Caco-2 (cell line): ENCODE measurements around the gene C1R. TPM values are rescaled to one million over a fixed set of nuclear protein-coding genes. Genes with fewer than 3 reads are reported as not detected.
A peak's percentile ranks its signal among the peaks of the same experiment; 100 is the strongest.

Source experiments
- BruUV-seq: library from RNA; stranded (reverse); fragments of 400-500 nt; replicated peaks from 2 replicates; lab custom pipeline; 2021; lab: Mats Ljungman, UMichigan
- CTCF ChIA-PET: fragments of 300-600 bp; sonication (Branson Sonifier 250); formaldehyde crosslinking; loops from one replicate; lab custom pipeline; 2022; ENCODE audit warnings: antibody characterized with exemption; lab: Charles Lee
- POLR2A ChIA-PET: fragments of 300-600 bp; sonication (Branson Sonifier 250); formaldehyde crosslinking; loops from one replicate; lab custom pipeline; 2022; ENCODE audit warnings: antibody characterized with exemption; lab: Charles Lee
- DNase-seq, 2 experiments: peaks; one replicate each; pipeline versions ENCODE4 v3.0.0 to v3.0.0-alpha.2; 2020 to 2022
- H3K27me3 ChIP-seq: replicated peaks from 2 replicates; pipeline ENCODE4 v1.6.0; 2011; ENCODE audit warnings: low read length; ENCODE audit not compliant: control insufficient read depth, insufficient read depth
- H3K36me3 ChIP-seq: 2 replicates; pipeline ENCODE4 v1.5.1; 2011; ENCODE audit warnings: low read length; ENCODE audit not compliant: control insufficient read depth, insufficient read depth
- H3K4me1 ChIP-seq: fragments of 250-450 bp; sonication (Bioruptor Pico); 2 replicates; pipeline ENCODE4 v1.5.1; 2020; ENCODE audit warnings: mild to moderate bottlenecking
- H3K4me3 ChIP-seq: 2 replicates; pipeline ENCODE4 v1.5.1; 2011; ENCODE audit warnings: low read depth, mild to moderate bottlenecking, control low read depth, low read length
- H3K9me3 ChIP-seq: fragments of 250-450 bp; sonication (Bioruptor Pico); 2 replicates; pipeline ENCODE4 v1.5.1; 2020; ENCODE audit warnings: mild to moderate bottlenecking, moderate library complexity
- H3K27ac Mint-ChIP-seq: one replicate; pipeline ENCODE4 v1.8.0; 2022; ENCODE audit warnings: mixed read lengths; ENCODE audit not compliant: unreplicated experiment
- H3K27me3 Mint-ChIP-seq: one replicate; pipeline ENCODE4 v1.8.0; 2022; ENCODE audit warnings: mixed read lengths; ENCODE audit not compliant: insufficient read depth, unreplicated experiment
- H3K36me3 Mint-ChIP-seq: one replicate; pipeline ENCODE4 v1.8.0; 2022; ENCODE audit warnings: mild to moderate bottlenecking, mixed read lengths; ENCODE audit not compliant: insufficient read depth, unreplicated experiment
- H3K4me1 Mint-ChIP-seq: one replicate; pipeline ENCODE4 v1.8.0; 2022; ENCODE audit warnings: low read depth, mixed read lengths; ENCODE audit not compliant: unreplicated experiment
- H3K4me3 Mint-ChIP-seq: one replicate; pipeline ENCODE4 v1.8.0; 2022; ENCODE audit warnings: mild to moderate bottlenecking, moderate library complexity, mixed read lengths; ENCODE audit not compliant: unreplicated experiment
- H3K9me3 Mint-ChIP-seq: one replicate; pipeline ENCODE4 v1.8.0; 2022; ENCODE audit warnings: mixed read lengths; ENCODE audit not compliant: unreplicated experiment
- intact Hi-C: fragments of 100-400 bp; cut with micrococcal nuclease; formaldehyde crosslinking; loops from one replicate; pipeline ENCODE4 v1.10.0; 2022; ENCODE audit not compliant: unreplicated experiment
- total RNA-seq: library from RNA; stranded (reverse); gene quantifications from 2 replicates; pipeline ENCODE4 v1.2.3, GENCODE V29; 2022
- TF ChIP-seq, protein P1 (sequence below), 2 experiments: fragments of 200-600 bp in 1 of 2; IDR thresholded peaks; 1 replicate in 1 of 2; 2 replicates in 1 of 2; pipeline versions ENCODE4 v1.5.1 to v1.8.0; 2011 to 2022; ENCODE audit warnings: antibody characterized with exemption in 1 of 2, control low read depth in 1 of 2, inconsistent platforms in 1 of 2, low read depth in 1 of 2, low read length in 1 of 2, mild to moderate bottlenecking in 1 of 2, moderate library complexity in 1 of 2; ENCODE audit not compliant: insufficient read depth in 1 of 2, severe bottlenecking in 1 of 2, unreplicated experiment in 1 of 2

The C1R gene
- total RNA-seq, 1 experiment from 2014 or later, result 3.9 TPM

DNA sequence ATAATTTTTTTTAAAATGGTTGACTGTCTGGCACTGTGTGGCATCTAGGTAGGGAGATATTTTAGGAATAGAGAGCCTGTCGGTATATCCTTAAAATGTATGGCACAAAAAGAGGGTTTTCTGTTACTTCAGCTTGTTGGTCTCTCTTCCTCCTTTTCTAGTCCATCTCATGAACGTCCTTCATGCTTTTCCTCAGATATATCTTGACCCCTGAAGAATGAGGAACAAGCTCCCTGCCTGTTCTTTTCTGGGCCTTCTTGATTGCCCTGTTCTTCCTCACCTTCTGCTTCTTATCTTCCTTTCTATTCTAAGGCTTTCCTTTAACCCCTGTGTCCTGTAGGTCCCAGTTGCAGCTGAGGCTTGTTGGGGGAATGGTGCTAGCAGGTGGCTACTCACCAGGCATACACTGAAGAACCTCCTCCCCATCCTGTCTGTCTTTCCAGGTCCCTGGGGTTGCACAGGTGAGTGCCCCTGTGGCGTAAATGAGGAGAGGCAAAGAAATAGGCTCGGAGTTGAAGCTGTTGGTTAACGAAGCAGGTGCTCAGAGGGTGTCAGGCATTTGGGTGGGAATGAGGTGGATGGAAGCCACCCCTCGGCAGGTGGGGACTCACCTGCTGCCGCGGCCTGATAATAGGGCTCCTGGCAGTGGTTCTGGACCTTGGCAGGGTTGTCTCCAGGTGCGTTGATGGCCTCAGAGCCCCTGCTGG, 7.2 kb upstream of the C1R start:
- ChIA-PET POLR2A (interaction anchor here (0.6 kb wide), 1 partner anchor 25 kb away, joined by 7 read pairs; no protein-coding TSS in a partner anchor), CTCF (no interaction called here)
- Histone ChIP-seq H3K27me3 (no peaks in the 10 kb centered on the region), H3K36me3 (peaks cover 6% of the 10 kb centered on the region), H3K4me1 (no peaks in the 10 kb centered on the region), H3K9me3 (no peaks in the 10 kb centered on the region), H3K4me3 (no peak overlapping the region)
- no peak overlapping the region for H3K27ac Mint-ChIP-seq
- H3K4me1 Mint-ChIP-seq, result no peaks in the 10 kb centered on the region
- H3K4me3 Mint-ChIP-seq, result no peak overlapping the region
- intact Hi-C loops, result no loop called here
- H3K9me3 Mint-ChIP-seq, result no peaks in the 10 kb centered on the region
- TF ChIP-seq, protein P1, sequence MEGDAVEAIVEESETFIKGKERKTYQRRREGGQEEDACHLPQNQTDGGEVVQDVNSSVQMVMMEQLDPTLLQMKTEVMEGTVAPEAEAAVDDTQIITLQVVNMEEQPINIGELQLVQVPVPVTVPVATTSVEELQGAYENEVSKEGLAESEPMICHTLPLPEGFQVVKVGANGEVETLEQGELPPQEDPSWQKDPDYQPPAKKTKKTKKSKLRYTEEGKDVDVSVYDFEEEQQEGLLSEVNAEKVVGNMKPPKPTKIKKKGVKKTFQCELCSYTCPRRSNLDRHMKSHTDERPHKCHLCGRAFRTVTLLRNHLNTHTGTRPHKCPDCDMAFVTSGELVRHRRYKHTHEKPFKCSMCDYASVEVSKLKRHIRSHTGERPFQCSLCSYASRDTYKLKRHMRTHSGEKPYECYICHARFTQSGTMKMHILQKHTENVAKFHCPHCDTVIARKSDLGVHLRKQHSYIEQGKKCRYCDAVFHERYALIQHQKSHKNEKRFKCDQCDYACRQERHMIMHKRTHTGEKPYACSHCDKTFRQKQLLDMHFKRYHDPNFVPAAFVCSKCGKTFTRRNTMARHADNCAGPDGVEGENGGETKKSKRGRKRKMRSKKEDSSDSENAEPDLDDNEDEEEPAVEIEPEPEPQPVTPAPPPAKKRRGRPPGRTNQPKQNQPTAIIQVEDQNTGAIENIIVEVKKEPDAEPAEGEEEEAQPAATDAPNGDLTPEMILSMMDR (IDR thresholded peaks at IDR 0.05; ENCODE audit: insufficient read depth in 1 of 2, low read depth in 1 of 2, low read length in 1 of 2, severe bottlenecking in 1 of 2, unreplicated experiment in 1 of 2), result no peak
- no TSS peak for BruUV-seq
- DNase-seq, result peak in 1 of 2 experiments; percentile 23
- H3K36me3 Mint-ChIP-seq, result peaks cover 24% of the 10 kb centered on the region
- no peaks in the 10 kb centered on the region for H3K27me3 Mint-ChIP-seq

DNA sequence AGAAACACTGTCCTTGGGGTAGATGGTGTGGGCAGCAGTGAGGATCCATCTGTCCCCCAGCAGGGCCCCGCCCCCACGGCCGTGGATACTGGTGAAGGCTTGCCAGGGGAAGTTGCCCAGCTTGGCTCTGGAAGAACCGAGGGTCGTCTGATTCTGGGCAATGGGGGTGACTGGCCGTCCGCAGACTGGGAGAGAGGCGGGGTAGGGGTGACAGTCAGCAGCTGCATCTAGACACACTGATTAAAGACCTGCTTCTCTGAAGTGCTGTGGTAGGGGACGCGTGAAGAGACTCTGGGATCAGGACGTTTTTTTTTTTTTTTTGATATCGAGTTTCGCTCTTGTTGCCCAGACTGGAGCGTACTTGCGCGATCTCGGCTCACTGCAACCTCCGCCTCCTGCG, 4.7 kb upstream of the C1R start:
- BruUV-seq, result no TSS peak
- no peak overlapping the region for H3K4me3 ChIP-seq
- no peaks in the 10 kb centered on the region for H3K9me3 Mint-ChIP-seq
- DNase-seq, result no peak
- H3K9me3 ChIP-seq, result no peaks in the 10 kb centered on the region
- H3K36me3 Mint-ChIP-seq, result peaks cover 30% of the 10 kb centered on the region
- H3K4me1 ChIP-seq, result peaks cover 3% of the 10 kb centered on the region; the same call in 1 of the 2 replicates
- H3K27ac Mint-ChIP-seq, result no peak overlapping the region
- ChIA-PET CTCF (interaction anchor here (0.6 to 1.6 kb wide), 2 partner anchors 12 to 116 kb away, joined by 3 to 8 read pairs; partner anchors contain the start of gene C1RL), POLR2A (interaction anchor here (2.4 kb wide), 1 partner anchor 12 kb away, joined by 13 read pairs; the partner anchor contains the start of gene C1RL)
- H3K4me1 Mint-ChIP-seq, result no peaks in the 10 kb centered on the region
- TF ChIP-seq, protein P1 (IDR thresholded peaks at IDR 0.05; ENCODE audit: insufficient read depth in 1 of 2, low read depth in 1 of 2, low read length in 1 of 2, severe bottlenecking in 1 of 2, unreplicated experiment in 1 of 2), result no peak
- H3K4me3 Mint-ChIP-seq, result no peak overlapping the region
- peaks cover 5% of the 10 kb centered on the region; the same call in 1 of the 2 replicates for H3K36me3 ChIP-seq
- intact Hi-C loops, result no loop called here
- H3K27me3 ChIP-seq, result no peaks in the 10 kb centered on the region
- H3K27me3 Mint-ChIP-seq, result no peaks in the 10 kb centered on the region

DNA sequence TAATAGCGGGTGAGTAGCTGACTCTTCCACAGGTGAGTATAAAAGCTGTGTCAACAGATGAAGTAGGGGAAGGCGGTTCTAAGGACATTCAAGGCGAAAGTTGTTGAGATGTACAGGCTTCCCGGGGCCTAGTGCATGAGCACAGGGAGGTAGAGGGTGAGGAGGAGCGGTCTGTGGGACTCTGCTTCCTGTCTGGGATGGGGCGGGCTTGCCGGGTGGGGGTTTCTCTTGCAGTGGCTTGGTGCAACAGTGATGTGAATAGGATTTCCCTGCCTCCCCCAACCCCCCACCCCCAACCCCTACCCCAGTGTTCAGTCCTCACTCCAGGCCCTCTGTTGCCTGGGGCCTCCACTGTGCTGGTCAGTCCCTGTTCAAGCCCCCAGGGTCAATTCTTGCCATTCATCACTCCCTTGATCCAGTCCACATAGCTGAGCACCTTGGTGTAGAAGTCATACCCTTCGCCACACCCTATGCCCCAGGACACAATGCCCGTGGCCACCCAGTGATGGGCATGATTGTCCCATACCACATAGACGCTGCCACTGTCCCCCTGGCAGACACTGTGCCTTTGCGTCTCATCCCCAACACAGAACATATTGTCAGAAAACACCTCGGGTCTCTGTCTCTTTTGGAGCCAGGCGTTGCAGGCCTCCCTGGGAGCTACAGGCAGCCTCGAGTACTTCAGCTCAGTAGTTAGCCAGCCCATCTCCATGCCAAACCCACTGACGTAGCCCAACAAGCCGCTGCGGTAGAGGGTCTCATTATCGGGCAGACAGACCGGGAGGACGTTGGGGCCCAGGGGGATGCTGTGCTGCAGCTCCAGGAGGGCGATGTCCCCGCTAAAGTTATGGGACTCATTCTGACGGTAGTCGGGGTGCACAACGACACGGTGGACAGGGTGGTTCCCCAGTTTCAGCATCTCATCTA, 4.0 kb upstream of the C1R start:
- no peaks in the 10 kb centered on the region for H3K9me3 ChIP-seq
- TF ChIP-seq, protein P1 (IDR thresholded peaks at IDR 0.05; ENCODE audit: insufficient read depth in 1 of 2, low read depth in 1 of 2, low read length in 1 of 2, severe bottlenecking in 1 of 2, unreplicated experiment in 1 of 2), result no peak
- ChIA-PET CTCF (interaction anchor here (1.0 to 1.6 kb wide), 3 partner anchors 12 to 152 kb away, joined by 3 to 8 read pairs (median 4); partner anchors contain the start of gene C1RL), POLR2A (interaction anchor here (0.5 to 2.4 kb wide), 3 partner anchors 12 to 794 kb away, joined by 3 to 13 read pairs (median 7); partner anchors contain the start of gene C1RL)
- DNase-seq, result peak in 1 of 2 experiments; percentile 36
- no peak overlapping the region for H3K4me3 ChIP-seq
- no peaks in the 10 kb centered on the region for H3K4me1 Mint-ChIP-seq
- H3K4me3 Mint-ChIP-seq, result no peak overlapping the region
- H3K27me3 Mint-ChIP-seq, result no peaks in the 10 kb centered on the region
- peaks cover 5% of the 10 kb centered on the region; the same call in 1 of the 2 replicates for H3K36me3 ChIP-seq
- H3K27ac Mint-ChIP-seq, result no peak overlapping the region
- H3K27me3 ChIP-seq, result no peaks in the 10 kb centered on the region
- peaks cover 5% of the 10 kb centered on the region; the same call in 1 of the 2 replicates for H3K4me1 ChIP-seq
- H3K36me3 Mint-ChIP-seq, result peaks cover 30% of the 10 kb centered on the region
- intact Hi-C loops, result no loop called here
- BruUV-seq, result no TSS peak
- no peaks in the 10 kb centered on the region for H3K9me3 Mint-ChIP-seq
